Measurements from ENCODE around the gene CACNA2D2. TPM values are rescaled to one million over a fixed set of nuclear protein-coding genes. Genes with fewer than 3 reads are reported as not detected.

Gene CACNA2D2
- total and polyA plus RNA-seq, 5 donors: 8.7 to 56.1 (median 40.0) TPM

GRCh38 chr3:50341537-50341936, 161.9 kb downstream of the CACNA2D2 start:
- WGBS: 86% methylated on average over 9 of the region's 9 CpGs
- Histone ChIP-seq H3K27ac (ENCODE audit: low read length) (peak overlapping the region; percentile 1), H3K4me3 (ENCODE audit: low read length) (peak overlapping the region; percentile 12)

DNA sequence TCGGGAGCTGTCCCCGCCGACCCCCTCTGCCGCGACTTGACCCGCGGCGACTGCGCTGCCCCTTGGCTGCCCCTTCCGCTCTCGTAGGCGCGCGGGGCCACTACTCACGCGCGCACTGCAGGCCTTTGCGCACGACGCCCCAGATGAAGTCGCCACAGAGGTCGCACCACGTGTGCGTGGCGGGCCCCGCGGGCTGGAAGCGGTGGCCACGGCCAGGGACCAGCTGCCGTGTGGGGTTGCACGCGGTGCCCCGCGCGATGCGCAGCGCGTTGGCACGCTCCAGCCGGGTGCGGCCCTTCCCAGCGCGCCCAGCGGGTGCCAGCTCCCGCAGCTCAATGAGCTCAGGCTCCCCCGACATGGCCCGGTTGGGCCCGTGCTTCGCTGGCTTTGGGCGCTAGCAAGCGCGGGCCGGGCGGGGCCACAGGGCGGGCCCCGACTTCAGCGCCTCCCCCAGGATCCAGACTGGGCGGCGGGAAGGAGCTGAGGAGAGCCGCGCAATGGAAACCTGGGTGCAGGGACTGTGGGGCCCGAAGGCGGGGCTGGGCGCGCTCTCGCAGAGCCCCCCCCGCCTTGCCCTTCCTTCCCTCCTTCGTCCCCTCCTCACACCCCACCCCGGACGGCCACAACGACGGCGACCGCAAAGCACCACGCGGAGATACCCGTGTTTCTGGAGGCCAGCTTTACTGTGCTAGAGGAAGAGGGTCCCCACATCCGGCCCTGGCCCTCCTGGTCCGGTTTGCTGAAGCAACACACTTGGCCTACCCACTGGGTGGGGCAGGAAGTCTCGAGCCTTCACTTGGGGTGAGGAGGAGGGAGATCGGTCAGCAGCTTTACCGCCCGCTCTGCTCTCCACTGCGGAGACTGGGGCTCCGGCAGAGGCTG, 162.7 kb downstream of the CACNA2D2 start, which contains the start of gene RASSF1:
RASSF1 (minus strand) TSS at position 389 of the 882 bp plus-strand sequence; CDS start at position 358, 31 bp downstream.
- WGBS: 7% methylated on average over 85 of the region's 85 CpGs
- Histone ChIP-seq H3K9me3 (ENCODE audit: control insufficient read depth, low read length) (no peaks in the 10 kb centered on the region), H3K4me3 (ENCODE audit: low read length) (peak within 1 kb of the TSS; percentile 12), H3K27ac (ENCODE audit: low read length) (peak within 1 kb of the TSS; percentile 53), H3K27me3 (ENCODE audit: control insufficient read depth, insufficient read depth) (no peaks in the 10 kb centered on the region), H3K4me1 (ENCODE audit: control insufficient read depth, insufficient read depth, low read length) (no peaks in the 10 kb centered on the region)
- intact Hi-C loops (cut with DNase I): no loop called here
- peak; percentile 56 to 62 for ATAC-seq
- peak; percentile 89 to 95 (median 95) for DNase-seq

More at GRCh38 chr3:50341537-50341936, 161.9 kb downstream of the CACNA2D2 start:
- no peaks in the 10 kb centered on the region for H3K4me1 ChIP-seq (ENCODE audit: control insufficient read depth, insufficient read depth, low read length)
- ATAC-seq: no peak
- intact Hi-C loops (cut with DNase I): no loop called here
- no peaks in the 10 kb centered on the region for H3K27me3 ChIP-seq (ENCODE audit: control insufficient read depth, insufficient read depth)
- no peaks in the 10 kb centered on the region for H3K9me3 ChIP-seq (ENCODE audit: control insufficient read depth, low read length)
- peak in 2 of 3 donors; percentile 63 to 73 for DNase-seq

GRCh38 chr3:50340147-50340447, 163.3 kb downstream of the CACNA2D2 start:
- H3K9me3 ChIP-seq (ENCODE audit: control insufficient read depth, low read length): no peaks in the 10 kb centered on the region
- peak overlapping the region; percentile 12 for H3K4me3 ChIP-seq (ENCODE audit: low read length)
- no peak for DNase-seq
- ATAC-seq: no peak
- no peaks in the 10 kb centered on the region for H3K4me1 ChIP-seq (ENCODE audit: control insufficient read depth, insufficient read depth, low read length)
- peak overlapping the region; percentile 53 for H3K27ac ChIP-seq (ENCODE audit: low read length)
- intact Hi-C loops (cut with DNase I): no loop called here
- no peaks in the 10 kb centered on the region for H3K27me3 ChIP-seq (ENCODE audit: control insufficient read depth, insufficient read depth)
- 20% methylated on average over 9 of the region's 9 CpGs for WGBS

DNA sequence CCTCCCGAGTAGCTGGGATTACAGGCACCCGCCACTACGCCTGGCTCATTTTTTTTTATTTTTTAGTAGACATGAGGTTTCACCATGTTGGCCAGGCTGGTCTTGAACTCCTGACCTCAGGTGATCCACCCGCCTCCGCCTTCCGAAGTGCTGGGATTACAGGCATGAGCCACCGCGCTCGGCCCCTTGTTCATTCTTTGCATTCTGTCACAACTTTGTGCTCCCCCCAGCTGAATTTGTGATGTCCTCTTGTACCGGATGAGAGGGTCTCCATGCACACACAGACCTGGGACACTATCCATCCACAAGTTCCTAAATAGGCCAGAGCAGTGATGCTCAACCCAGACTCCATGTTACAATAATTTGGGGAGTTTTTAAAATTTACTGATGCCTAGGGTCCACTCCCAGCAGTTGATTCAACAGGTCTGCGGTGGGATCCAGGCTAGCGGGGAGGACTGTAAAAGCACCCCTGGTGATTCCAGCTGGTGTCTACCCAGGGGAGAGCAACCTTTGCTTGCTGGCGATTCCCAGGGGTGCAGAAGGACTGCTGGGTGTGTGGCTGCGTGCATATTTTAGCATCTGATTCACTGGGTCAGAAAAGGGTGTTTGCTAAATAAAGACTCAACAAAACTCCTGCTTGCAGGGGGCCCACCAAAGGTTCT, 163.8 kb downstream of the CACNA2D2 start:
- intact Hi-C loops (cut with DNase I): no loop called here
- H3K9me3 ChIP-seq (ENCODE audit: control insufficient read depth, low read length): no peaks in the 10 kb centered on the region
- H3K27ac ChIP-seq (ENCODE audit: low read length): peak overlapping the region; percentile 2
- no peak for ATAC-seq
- H3K27me3 ChIP-seq (ENCODE audit: control insufficient read depth, insufficient read depth): no peaks in the 10 kb centered on the region
- no peaks in the 10 kb centered on the region for H3K4me1 ChIP-seq (ENCODE audit: control insufficient read depth, insufficient read depth, low read length)
- peak overlapping the region; percentile 12 for H3K4me3 ChIP-seq (ENCODE audit: low read length)
- DNase-seq: peak in 1 of 3 donors; percentile 65
- WGBS: 76% methylated on average over 14 of the region's 14 CpGs

DNA sequence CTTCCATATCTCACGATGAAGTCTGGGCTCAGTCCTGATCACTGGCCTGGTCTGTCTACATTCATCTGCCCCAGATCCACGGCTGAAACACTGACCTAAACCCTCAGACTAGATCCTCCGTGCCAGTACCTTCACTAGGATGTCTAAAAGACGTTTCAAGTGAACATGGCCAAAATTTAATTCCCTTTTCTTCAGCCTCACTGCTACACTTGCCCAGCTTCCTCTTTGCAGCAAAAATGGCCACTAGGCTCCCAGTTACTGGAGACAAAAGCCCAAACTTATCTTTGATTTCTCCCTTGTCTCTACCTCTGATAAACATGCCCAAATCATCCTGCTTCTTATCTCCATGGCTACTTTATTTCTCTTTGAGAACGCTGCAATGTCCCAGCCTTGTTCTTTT, 164.5 kb downstream of the CACNA2D2 start:
- Histone ChIP-seq H3K4me1 (ENCODE audit: control insufficient read depth, insufficient read depth, low read length) (no peaks in the 10 kb centered on the region), H3K27ac (ENCODE audit: low read length) (peak overlapping the region; percentile 60), H3K9me3 (ENCODE audit: control insufficient read depth, low read length) (no peaks in the 10 kb centered on the region), H3K4me3 (ENCODE audit: low read length) (no peak overlapping the region), H3K27me3 (ENCODE audit: control insufficient read depth, insufficient read depth) (no peaks in the 10 kb centered on the region)
- DNase-seq: no peak
- intact Hi-C loops (cut with DNase I): no loop called here
- ATAC-seq: no peak
- WGBS: 59% methylated on average over 5 of the region's 5 CpGs

DNA sequence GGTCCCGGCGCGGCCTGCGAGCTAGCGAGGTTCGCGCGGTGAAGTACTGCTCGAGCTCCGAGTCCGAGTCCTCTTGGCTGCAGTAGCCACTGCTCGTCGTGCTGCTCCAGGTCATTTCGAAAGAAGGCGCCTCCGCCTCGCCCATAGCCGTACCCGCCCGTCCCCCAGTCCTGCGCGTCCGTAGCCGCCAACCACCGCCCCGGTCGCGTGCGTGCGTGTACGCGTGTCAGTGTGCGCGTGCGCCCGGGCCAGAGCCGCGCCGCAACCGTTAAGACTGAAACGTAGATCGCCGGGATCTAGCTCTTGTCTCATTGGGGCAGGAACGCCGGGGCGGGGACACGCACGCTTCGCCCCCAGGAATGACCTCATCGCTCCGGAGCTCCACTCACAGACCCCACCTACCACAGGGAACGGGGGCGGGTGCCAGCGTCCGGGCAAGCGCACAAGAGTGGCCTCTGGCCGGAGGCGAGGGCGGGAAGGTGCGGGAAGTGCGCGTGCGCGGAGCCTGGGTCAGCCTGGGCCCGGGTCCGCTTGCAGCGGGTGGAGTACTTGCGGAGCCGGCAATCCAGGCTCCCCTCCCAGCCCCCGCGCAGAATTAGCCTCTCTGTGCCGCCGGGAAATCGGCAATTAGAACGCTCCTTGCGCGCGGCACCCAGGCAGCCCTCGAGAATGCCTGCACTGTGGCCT, 166.1 kb downstream of the CACNA2D2 start:
- Histone ChIP-seq H3K4me3 (ENCODE audit: low read length) (peak overlapping the region; percentile 74), H3K4me1 (ENCODE audit: control insufficient read depth, insufficient read depth, low read length) (no peaks in the 10 kb centered on the region), H3K9me3 (ENCODE audit: control insufficient read depth, low read length) (no peaks in the 10 kb centered on the region), H3K27me3 (ENCODE audit: control insufficient read depth, insufficient read depth) (no peaks in the 10 kb centered on the region), H3K27ac (ENCODE audit: low read length) (peak overlapping the region; percentile 96)
- intact Hi-C loops (cut with DNase I): no loop called here
- WGBS: under 1% methylated on average over 79 of the region's 79 CpGs
- DNase-seq (peak; percentile 100), ATAC-seq (peak; percentile 82 to 91)

GRCh38 chr3:50336452-50337174, 166.8 kb downstream of the CACNA2D2 start:
- Histone ChIP-seq H3K4me3 (ENCODE audit: low read length) (peak overlapping the region; percentile 74), H3K27ac (ENCODE audit: low read length) (peak overlapping the region; percentile 77), H3K27me3 (ENCODE audit: control insufficient read depth, insufficient read depth) (no peaks in the 10 kb centered on the region), H3K9me3 (ENCODE audit: control insufficient read depth, low read length) (no peaks in the 10 kb centered on the region), H3K4me1 (ENCODE audit: control insufficient read depth, insufficient read depth, low read length) (no peaks in the 10 kb centered on the region)
- WGBS: under 1% methylated on average over 31 of the region's 31 CpGs
- ATAC-seq (no peak), DNase-seq (no peak)
- intact Hi-C loops (cut with DNase I): no loop called here

DNA sequence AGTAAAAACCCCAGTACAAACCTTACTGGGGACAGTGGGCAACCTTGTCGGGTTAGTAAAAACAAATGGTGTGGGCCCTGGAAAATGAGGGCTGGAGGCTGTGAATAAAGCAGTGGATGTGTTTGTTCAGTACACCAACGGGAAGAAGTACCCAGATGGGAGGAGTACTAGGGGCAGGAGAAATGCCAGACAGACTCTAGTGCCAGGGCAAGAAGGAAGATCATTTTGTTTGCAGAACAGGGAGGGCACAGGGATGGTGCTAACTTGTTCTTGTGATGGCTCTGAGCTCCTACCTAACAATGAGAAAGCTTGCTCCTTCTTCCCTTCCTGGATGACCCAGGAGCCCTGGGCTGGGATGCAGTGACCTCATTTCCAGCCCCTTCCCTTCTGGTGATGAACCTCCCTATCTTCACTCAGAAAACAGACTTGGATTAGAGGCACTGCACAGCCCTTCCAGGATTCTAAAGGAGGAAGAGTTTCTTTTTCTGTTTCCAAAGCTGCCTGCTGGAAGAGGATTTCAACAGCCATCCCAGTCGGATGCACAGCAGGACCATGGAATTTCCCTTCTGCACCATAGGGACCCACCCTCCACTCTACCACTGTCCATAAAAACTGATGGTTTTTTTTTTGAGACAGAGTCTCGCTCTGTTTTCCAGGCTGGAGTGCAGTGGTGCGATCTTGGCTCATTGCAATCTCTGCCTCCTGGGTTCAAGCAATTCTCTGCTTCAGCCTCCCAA, 168.9 kb downstream of the CACNA2D2 start:
- H3K27me3 ChIP-seq (ENCODE audit: control insufficient read depth, insufficient read depth): no peaks in the 10 kb centered on the region
- no peaks in the 10 kb centered on the region for H3K4me1 ChIP-seq (ENCODE audit: control insufficient read depth, insufficient read depth, low read length)
- H3K4me3 ChIP-seq (ENCODE audit: low read length): no peak overlapping the region
- no peak for ATAC-seq
- DNase-seq: peak in 1 of 3 donors; percentile 28
- no peaks in the 10 kb centered on the region for H3K9me3 ChIP-seq (ENCODE audit: control insufficient read depth, low read length)
- H3K27ac ChIP-seq (ENCODE audit: low read length): peak overlapping the region; percentile 63
- WGBS: 42% methylated on average over 5 of the region's 5 CpGs
- intact Hi-C loops (cut with DNase I): no loop called here

- intact Hi-C loops (cut with DNase I): no loop called here
- Histone ChIP-seq H3K9me3 (ENCODE audit: control insufficient read depth, low read length) (no peaks in the 10 kb centered on the region), H3K27me3 (ENCODE audit: control insufficient read depth, insufficient read depth) (no peaks in the 10 kb centered on the region), H3K4me3 (ENCODE audit: low read length) (no peak overlapping the region), H3K27ac (ENCODE audit: low read length) (peak overlapping the region; percentile 71), H3K4me1 (ENCODE audit: control insufficient read depth, insufficient read depth, low read length) (no peaks in the 10 kb centered on the region)
- ATAC-seq (peak; percentile 40 to 64), DNase-seq (peak; percentile 81 to 87 (median 83))
- WGBS: 41% methylated on average over 12 of the region's 12 CpGs
Measured at GRCh38 chr3:50333744-50334328, 169.6 kb downstream of the CACNA2D2 start.
